Measurements from ENCODE around the gene ZDHHC3. TPM values are rescaled to one million over a fixed set of nuclear protein-coding genes. Genes with fewer than 3 reads are reported as not detected.

The ZDHHC3 gene
- polyA plus RNA-seq, 1 of the 3 experiments (the other 2 are of a cell fraction), result 60.7 TPM

DNA sequence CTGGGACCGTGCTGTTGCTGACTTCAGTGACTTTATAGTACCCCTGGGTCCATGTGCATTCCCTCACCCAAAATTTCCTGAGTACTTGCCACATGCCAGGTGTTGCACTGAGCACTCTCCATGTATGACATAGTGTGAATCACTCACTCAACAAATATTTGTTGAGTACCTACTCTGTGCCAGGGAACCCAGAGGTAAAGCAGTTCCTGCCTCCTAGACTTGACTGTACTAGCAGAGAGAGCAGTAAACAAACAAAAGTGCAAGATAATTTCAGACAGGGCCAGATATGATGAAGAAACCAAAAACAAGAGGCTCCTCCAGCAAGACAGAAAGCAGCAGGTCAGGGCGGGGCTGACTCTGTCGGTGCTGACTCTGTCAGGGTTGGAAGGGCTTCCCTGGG, 89.4 kb downstream of the ZDHHC3 start:
- no peak overlapping the region for H3K27ac ChIP-seq (ENCODE audit: low read depth in 2 of 2, low read length in 1 of 2)
- 0 out of 2 replicates have a peak overlapping the region, but pooled peaks have one; percentile 21 for H3K4me2 ChIP-seq
- ChIA-PET POLR2A (no interaction called here), CTCF (interaction anchor here (0.8 kb wide), 1 partner anchor 16 kb away, joined by 4 read pairs; no protein-coding TSS in a partner anchor)
- H4K20me1 ChIP-seq (ENCODE audit: insufficient read depth), result no peaks in the 10 kb centered on the region
- H3F3A ChIP-seq (replicated peaks; ENCODE audit: insufficient read depth), result peaks cover 10% of the 10 kb centered on the region
- H3K9ac ChIP-seq, result no peak overlapping the region
- no peaks in the 10 kb centered on the region for H3K9me2 ChIP-seq
- H3K4me1 ChIP-seq (ENCODE audit: control insufficient read depth in 1 of 2, insufficient read depth in 2 of 2, low read depth in 1 of 2, low read length in 1 of 2), result peaks cover 6 to 21% of the 10 kb centered on the region in 2 experiments; a peak in 3 of 4 replicates
- H3K9me3 ChIP-seq, result no peaks in the 10 kb centered on the region
- WGBS (ENCODE audit: low lambda C conversion rate), result 64% methylated on average over 2 of the region's 3 CpGs
- H2AFZ ChIP-seq (ENCODE audit: low read depth), result no peak overlapping the region
- TF ChIP-seq, protein P1, sequence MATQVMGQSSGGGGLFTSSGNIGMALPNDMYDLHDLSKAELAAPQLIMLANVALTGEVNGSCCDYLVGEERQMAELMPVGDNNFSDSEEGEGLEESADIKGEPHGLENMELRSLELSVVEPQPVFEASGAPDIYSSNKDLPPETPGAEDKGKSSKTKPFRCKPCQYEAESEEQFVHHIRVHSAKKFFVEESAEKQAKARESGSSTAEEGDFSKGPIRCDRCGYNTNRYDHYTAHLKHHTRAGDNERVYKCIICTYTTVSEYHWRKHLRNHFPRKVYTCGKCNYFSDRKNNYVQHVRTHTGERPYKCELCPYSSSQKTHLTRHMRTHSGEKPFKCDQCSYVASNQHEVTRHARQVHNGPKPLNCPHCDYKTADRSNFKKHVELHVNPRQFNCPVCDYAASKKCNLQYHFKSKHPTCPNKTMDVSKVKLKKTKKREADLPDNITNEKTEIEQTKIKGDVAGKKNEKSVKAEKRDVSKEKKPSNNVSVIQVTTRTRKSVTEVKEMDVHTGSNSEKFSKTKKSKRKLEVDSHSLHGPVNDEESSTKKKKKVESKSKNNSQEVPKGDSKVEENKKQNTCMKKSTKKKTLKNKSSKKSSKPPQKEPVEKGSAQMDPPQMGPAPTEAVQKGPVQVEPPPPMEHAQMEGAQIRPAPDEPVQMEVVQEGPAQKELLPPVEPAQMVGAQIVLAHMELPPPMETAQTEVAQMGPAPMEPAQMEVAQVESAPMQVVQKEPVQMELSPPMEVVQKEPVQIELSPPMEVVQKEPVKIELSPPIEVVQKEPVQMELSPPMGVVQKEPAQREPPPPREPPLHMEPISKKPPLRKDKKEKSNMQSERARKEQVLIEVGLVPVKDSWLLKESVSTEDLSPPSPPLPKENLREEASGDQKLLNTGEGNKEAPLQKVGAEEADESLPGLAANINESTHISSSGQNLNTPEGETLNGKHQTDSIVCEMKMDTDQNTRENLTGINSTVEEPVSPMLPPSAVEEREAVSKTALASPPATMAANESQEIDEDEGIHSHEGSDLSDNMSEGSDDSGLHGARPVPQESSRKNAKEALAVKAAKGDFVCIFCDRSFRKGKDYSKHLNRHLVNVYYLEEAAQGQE (IDR thresholded peaks at IDR 0.05; ENCODE audit: low read depth, low read length), result no peak
- TF ChIP-seq NFIC (IDR thresholded peaks at IDR 0.05; ENCODE audit: borderline replicate concordance), result no peak
- no peak for TF ChIP-seq RFX5 (IDR thresholded peaks at IDR 0.05; ENCODE audit: low read length)
- no peak for TF ChIP-seq RXRA (IDR thresholded peaks at IDR 0.05; ENCODE audit: borderline replicate concordance, low read depth)
- TF ChIP-seq YY1 (IDR thresholded peaks at IDR 0.05; ENCODE audit: low read depth), result no peak
- no peak for TF ChIP-seq TEAD4 (IDR thresholded peaks at IDR 0.05; ENCODE audit: borderline replicate concordance, insufficient read depth)
- no peak for TF ChIP-seq TAF1 (IDR thresholded peaks at IDR 0.05; ENCODE audit: borderline replicate concordance, low read depth, low read length)
- no peak for TF ChIP-seq RCOR1 (IDR thresholded peaks at IDR 0.05; ENCODE audit: low read length)
- no peak for TF ChIP-seq EZH2phosphoT487 (IDR thresholded peaks at IDR 0.05; ENCODE audit: borderline replicate concordance, low read depth)
- TF ChIP-seq, protein P2, sequence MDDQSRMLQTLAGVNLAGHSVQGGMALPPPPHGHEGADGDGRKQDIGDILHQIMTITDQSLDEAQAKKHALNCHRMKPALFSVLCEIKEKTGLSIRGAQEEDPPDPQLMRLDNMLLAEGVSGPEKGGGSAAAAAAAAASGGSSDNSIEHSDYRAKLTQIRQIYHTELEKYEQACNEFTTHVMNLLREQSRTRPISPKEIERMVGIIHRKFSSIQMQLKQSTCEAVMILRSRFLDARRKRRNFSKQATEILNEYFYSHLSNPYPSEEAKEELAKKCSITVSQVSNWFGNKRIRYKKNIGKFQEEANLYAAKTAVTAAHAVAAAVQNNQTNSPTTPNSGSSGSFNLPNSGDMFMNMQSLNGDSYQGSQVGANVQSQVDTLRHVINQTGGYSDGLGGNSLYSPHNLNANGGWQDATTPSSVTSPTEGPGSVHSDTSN (IDR thresholded peaks at IDR 0.05), result no peak
- TF ChIP-seq MEF2A (IDR thresholded peaks at IDR 0.05; ENCODE audit: borderline replicate concordance, low read depth), result no peak
- TF ChIP-seq GABPA (IDR thresholded peaks at IDR 0.05; ENCODE audit: low read depth), result no peak
- TF ChIP-seq FOSL2 (IDR thresholded peaks at IDR 0.05; ENCODE audit: borderline replicate concordance, low read depth), result no peak
- no peak for TF ChIP-seq GATA2 (CRISPR knock-in tag; IDR thresholded peaks at IDR 0.05)
- TF ChIP-seq MXI1 (IDR thresholded peaks at IDR 0.05; ENCODE audit: low read depth, low read length), result no peak
- TF ChIP-seq NRF1 (IDR thresholded peaks at IDR 0.05; ENCODE audit: low read depth, low read length), result no peak
- TF ChIP-seq, protein P3, sequence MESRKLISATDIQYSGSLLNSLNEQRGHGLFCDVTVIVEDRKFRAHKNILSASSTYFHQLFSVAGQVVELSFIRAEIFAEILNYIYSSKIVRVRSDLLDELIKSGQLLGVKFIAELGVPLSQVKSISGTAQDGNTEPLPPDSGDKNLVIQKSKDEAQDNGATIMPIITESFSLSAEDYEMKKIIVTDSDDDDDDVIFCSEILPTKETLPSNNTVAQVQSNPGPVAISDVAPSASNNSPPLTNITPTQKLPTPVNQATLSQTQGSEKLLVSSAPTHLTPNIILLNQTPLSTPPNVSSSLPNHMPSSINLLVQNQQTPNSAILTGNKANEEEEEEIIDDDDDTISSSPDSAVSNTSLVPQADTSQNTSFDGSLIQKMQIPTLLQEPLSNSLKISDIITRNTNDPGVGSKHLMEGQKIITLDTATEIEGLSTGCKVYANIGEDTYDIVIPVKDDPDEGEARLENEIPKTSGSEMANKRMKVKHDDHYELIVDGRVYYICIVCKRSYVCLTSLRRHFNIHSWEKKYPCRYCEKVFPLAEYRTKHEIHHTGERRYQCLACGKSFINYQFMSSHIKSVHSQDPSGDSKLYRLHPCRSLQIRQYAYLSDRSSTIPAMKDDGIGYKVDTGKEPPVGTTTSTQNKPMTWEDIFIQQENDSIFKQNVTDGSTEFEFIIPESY (IDR thresholded peaks at IDR 0.05; ENCODE audit: borderline replicate concordance, low read depth), result no peak
- TF ChIP-seq, protein P4, sequence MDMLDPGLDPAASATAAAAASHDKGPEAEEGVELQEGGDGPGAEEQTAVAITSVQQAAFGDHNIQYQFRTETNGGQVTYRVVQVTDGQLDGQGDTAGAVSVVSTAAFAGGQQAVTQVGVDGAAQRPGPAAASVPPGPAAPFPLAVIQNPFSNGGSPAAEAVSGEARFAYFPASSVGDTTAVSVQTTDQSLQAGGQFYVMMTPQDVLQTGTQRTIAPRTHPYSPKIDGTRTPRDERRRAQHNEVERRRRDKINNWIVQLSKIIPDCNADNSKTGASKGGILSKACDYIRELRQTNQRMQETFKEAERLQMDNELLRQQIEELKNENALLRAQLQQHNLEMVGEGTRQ (IDR thresholded peaks at IDR 0.05; ENCODE audit: borderline replicate concordance, low read depth, low read length), result no peak
- TF ChIP-seq, protein P5, sequence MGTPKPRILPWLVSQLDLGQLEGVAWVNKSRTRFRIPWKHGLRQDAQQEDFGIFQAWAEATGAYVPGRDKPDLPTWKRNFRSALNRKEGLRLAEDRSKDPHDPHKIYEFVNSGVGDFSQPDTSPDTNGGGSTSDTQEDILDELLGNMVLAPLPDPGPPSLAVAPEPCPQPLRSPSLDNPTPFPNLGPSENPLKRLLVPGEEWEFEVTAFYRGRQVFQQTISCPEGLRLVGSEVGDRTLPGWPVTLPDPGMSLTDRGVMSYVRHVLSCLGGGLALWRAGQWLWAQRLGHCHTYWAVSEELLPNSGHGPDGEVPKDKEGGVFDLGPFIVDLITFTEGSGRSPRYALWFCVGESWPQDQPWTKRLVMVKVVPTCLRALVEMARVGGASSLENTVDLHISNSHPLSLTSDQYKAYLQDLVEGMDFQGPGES (IDR thresholded peaks at IDR 0.05; ENCODE audit: low read depth, low read length), result no peak
- no peak for TF ChIP-seq CHD2 (IDR thresholded peaks at IDR 0.05; ENCODE audit: low read length, partially characterized antibody)
- H3K27me3 ChIP-seq (ENCODE audit: insufficient read depth), result no peaks in the 10 kb centered on the region
- H3K4me3 ChIP-seq (ENCODE audit: low read depth in 2 of 2, low read length in 1 of 2), result no peak overlapping the region
- no peaks in the 10 kb centered on the region for H3K36me3 ChIP-seq (replicated peaks in 1 of 2; ENCODE audit: control insufficient read depth in 1 of 2, insufficient read depth in 2 of 2, low read length in 1 of 2)
- no peaks in the 10 kb centered on the region for H3K79me2 ChIP-seq (ENCODE audit: insufficient read depth)
- DNase-seq, result no peak
